GM19025 (cell line): Measurements from ENCODE around the gene DUSP9.
"Not testable (repeated sequence)": the region's sequence is repeated elsewhere in the genome, so short reads cannot be mapped to it uniquely, and the experiment has no call there.

Source experiments
- ATAC-seq: cut with Tn5 transposase; IDR thresholded peaks from one replicate; pipeline ENCODE4 v1.9.1; 2021; ENCODE audit warnings: mild to moderate bottlenecking, low read depth, moderate library complexity; ENCODE audit not compliant: unreplicated experiment

DUSP9 gene

DNA sequence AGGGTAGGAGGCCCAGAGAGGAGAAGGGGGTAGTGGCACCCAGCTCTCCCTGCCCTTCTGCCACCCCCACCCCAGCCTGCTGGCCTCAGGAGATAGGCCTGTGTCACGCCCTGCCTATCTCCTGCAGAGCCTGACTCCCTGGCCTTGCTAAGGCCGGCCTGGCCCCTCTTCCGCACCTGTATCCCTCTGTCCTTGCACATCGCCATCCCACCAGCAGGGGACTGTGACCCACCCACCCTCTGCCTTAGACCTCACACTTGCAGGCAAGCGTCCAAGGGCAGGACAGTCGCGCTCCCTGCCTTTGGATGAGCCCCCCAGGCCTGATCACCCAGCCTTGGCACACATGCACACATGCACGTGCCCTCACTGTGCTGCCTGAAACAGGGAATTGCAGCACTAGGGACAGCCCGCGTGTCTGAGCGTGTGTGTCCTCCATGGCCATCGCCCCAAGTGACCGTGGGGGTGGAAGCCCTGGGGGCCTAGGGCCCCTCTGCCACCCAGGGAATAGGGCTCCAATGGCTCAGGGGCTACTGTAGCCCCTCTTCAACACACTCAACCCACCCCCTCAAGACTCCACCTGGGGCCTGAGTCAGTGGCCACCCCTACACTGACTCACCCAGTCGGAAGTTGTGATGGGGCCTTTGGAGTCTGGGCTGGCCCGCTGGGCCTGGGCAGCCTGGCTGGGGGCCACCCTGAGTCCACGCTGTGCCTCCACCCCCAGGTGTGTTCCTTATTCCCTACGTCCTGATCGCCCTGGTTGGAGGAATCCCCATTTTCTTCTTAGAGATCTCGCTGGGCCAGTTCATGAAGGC, 42.9 kb downstream of the DUSP9 start:
- ATAC-seq, result no peak

DNA sequence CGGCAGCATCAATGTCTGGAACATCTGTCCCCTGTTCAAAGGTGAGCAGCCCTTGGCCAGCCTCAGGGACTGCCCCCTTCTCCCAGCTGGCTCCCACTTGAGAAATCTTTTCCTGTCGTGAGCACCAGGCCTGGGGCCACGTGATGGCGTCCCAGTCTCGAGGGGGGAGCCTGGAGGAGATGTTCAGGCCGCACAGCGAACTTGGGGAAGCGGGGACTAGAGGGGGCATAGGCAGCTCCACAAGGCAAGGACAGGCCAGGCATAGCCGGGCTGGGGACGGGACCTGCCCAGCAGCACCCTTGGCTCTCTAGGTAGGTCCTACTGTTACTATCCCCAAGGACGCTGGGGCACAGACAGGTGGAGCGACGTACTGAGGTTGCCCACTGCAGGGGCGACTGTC, 43.5 kb downstream of the DUSP9 start:
- no peak for ATAC-seq

DNA sequence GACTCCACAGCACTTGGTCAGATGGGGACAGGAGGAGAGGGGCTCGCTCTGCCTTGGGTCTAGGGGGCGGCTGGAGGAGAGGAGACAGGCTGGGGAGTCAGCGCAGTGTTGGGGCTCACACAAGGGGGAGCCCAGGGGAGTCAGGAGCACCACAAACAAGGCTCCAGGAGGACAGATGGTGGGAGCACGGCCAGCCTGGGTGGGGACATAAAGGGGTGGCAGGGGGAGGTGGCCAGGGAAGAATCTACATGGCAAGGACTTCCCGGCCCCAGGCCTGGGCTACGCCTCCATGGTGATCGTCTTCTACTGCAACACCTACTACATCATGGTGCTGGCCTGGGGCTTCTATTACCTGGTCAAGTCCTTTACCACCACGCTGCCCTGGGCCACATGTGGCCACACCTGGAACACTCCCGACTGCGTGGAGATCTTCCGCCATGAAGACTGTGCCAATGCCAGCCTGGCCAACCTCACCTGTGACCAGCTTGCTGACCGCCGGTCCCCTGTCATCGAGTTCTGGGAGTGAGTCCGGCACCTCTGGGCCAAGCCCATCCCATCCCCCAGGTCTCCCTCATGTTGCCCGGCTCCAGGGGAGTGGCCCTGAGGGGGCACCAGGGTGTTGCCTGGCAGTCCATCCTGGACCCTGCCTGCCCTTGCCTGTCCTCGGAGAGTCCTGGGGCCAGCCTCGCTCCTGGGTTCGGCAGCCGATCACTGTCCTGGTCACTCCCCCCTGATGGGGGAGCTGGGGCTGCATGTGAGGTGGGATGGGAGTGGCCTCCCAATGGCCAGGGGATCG, 44.2 kb downstream of the DUSP9 start:
- not testable (repeated sequence) for ATAC-seq

DNA sequence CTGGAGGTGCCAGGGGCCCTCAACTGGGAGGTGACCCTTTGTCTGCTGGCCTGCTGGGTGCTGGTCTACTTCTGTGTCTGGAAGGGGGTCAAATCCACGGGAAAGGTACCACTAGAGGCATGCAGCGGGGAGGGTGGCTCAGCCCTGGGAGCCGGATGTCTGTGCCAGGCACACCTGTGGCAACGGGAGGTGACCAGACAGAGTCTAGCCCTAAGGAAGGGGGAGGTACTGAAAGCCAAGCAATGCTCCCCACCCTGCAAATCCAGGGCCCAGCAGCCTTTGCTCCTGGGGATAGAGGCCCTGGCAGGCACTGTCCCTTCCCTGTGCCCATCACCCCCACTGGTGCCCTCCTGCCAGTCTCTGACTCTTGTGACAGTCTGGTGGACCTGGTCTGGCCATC, 45.0 kb downstream of the DUSP9 start:
- ATAC-seq, result no peak

DNA sequence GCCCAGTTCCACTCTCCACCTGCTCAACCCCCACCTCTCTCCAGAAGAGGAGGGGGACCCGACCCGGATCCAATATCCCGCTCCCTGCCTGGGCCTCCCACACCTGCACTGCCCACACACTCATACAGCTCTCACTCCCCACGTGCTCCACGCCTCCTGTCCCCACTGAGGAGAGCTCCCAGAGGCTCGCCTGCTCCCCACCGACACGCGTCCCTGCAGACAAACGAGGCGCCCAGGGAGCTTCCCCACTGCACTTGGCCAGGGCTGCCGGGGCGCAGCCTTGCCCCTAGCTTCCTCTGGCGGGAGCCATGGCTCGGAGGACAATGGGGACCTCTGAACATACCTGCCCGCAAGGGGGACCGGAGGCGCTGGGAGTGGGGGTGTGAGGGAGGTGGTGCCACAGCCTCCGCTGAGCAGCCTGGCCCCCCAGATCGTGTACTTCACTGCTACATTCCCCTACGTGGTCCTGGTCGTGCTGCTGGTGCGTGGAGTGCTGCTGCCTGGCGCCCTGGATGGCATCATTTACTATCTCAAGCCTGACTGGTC, 45.7 kb downstream of the DUSP9 start:
- ATAC-seq, result no peak

DNA sequence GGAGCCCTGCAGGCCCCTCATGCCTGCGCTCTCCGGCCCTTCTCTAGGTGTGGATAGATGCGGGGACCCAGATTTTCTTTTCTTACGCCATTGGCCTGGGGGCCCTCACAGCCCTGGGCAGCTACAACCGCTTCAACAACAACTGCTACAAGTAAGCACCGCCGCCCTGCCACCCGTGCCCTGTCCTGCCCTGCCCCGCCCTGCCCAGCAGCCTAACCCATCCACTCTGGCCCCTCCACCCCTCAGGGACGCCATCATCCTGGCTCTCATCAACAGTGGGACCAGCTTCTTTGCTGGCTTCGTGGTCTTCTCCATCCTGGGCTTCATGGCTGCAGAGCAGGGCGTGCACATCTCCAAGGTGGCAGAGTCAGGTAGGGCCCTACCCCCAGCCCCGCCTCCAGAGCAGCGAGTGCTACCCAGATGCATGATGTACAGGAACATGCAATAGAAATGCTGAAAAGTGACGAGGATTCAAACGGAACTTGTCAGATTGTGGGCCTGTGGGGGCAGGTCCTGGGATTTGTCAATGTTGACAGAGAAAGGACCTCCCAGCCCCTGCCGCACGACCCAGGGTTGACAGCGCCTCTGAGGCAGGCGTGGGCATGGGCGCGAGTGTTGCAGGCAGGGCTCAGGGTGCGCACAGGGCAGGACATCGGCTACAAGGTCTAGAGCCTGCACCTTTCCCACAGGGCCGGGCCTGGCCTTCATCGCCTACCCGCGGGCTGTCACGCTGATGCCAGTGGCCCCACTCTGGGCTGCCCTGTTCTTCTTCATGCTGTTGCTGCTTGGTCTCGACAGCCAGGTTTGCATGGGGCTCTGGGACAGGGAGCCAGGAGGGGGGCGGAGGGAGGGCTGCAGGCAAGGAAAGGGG, 46.4 kb downstream of the DUSP9 start:
- ATAC-seq, result no peak

DNA sequence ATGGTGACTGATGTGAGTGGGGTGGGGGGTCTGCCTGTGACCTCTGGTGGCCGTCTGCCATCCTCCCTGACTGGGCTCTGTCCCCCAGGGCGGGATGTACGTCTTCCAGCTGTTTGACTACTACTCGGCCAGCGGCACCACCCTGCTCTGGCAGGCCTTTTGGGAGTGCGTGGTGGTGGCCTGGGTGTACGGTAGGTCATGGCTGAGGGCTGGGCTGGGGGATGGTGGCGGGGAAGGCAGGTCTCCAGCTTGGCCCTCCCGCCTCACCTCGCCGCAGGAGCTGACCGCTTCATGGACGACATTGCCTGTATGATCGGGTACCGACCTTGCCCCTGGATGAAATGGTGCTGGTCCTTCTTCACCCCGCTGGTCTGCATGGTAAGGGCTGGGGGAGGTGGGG, 47.3 kb downstream of the DUSP9 start:
- ATAC-seq, result not testable (repeated sequence)

DNA sequence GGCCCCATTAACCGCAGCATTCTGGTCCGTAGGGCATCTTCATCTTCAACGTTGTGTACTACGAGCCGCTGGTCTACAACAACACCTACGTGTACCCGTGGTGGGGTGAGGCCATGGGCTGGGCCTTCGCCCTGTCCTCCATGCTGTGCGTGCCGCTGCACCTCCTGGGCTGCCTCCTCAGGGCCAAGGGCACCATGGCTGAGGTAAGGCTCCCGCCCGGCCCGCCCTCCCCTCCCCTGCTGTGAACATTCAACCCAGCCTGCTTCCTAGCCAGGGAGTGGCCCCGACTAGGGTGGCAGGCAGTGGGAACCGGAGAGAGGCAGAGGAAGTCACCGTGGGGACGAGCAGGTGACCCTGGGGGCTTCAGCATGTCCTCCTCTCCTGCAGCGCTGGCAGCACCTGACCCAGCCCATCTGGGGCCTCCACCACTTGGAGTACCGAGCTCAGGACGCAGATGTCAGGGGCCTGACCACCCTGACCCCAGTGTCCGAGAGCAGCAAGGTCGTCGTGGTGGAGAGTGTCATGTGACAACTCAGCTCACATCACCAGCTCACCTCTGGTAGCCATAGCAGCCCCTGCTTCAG, 47.8 kb downstream of the DUSP9 start:
- no peak for ATAC-seq

DNA sequence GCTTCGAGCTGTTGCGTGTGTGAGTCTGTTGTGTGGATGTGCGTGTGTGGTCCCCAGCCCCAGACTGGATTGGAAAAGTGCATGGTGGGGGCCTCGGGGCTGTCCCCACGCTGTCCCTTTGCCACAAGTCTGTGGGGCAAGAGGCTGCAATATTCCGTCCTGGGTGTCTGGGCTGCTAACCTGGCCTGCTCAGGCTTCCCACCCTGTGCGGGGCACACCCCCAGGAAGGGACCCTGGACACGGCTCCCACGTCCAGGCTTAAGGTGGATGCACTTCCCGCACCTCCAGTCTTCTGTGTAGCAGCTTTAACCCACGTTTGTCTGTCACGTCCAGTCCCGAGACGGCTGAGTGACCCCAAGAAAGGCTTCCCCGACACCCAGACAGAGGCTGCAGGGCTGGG, 49.1 kb downstream of the DUSP9 start:
- ATAC-seq, result no peak

DNA sequence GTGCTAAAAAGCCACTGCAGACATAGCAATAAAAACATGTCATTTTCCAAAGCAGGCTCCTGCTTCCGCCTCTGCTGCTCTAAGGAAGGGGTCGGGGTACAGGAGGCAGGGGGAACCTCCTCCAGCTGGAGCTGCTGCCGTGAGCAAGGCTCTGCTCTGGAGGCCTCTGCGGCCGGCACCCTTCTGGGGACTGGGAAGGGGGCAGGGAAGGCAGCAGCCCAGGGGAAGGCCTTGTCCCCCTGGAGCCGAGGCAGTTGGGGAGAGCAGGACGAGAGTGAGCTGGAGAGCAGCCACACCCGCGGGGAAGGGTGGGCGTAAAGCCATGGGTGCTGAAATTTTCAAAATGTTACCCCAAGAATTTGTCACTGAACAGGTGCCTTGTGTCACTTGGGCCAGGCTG, 49.5 kb downstream of the DUSP9 start:
- not testable (repeated sequence) for ATAC-seq

DNA sequence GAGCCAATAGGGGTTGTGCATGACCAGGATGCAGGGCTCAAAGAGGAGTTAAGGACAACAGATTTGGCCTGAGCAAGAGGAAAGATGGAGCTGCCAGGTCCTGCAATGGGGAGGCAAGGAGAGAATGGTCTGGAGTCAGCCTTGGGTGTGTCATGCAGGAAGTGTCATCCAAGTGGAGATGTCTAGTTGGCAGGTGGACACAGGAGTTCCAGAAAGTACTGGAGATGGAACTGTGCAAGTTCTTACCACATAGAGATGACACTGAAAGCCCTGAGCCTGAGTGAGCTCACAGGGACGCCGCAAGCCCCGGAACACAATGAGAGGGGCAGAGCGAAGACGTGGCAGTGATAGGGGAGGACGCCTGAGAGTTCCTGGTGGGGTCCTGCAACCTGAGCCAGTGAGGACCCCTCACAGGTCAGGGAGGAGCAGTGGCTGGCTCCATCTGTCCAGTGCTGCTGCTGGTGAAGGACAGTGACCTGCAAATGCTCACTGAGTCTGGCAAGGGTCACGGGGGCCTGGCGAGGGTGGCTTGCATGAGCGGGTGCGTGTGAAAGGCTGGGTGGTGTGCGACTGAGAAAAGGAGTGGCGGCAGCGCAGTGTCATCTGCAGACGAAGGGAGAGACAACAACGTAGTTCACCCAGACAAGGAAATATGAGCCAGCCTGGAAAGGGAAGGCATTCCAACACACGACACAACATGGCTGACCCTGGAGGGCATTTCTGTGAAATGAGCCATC, 50.2 kb downstream of the DUSP9 start:
- ATAC-seq, result not testable (repeated sequence)

DNA sequence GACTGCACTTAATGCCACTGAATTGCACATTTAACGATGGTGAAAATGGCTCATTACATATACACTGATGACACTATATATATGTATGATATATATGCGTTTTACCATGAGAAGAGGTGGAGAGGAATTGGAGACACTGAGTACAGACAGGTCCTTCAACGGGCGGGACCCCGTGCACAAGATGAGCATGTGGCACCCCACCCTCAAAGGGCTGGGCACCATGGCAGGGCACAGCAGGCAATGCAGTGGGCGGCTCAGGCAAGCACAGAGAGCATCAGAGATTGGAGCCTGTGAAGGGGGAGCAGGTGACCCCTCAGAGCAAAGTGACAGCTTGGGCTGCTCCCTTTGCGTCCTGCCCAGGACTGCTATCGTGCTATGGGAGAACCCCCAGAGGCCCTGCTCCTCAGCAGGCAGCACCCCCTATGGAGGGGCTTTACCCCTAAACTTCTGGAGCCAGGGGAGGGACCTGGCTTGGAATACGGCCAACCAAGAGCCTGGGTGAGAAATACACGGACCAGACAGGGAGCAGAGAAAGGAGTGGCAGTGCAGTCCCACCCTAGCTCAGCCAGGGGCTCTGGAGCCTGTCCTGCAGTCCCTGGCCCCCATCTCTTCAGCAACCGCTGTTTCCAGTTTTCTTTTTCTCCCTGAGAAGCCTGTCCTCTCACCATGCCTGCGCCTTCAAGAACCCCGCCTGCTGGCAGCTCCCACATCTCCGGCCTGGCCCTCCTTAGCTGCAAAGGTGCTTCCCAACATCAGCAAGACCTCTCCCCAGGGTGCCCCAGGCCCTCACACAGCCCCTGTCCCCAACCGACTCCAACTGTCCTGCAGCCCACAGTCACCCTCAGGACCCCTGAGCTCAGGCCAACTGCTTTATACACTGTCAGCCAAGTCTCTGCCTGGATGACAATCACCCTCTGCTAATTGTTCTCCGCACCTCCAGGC, 51.2 kb downstream of the DUSP9 start:
- no peak for ATAC-seq

DNA sequence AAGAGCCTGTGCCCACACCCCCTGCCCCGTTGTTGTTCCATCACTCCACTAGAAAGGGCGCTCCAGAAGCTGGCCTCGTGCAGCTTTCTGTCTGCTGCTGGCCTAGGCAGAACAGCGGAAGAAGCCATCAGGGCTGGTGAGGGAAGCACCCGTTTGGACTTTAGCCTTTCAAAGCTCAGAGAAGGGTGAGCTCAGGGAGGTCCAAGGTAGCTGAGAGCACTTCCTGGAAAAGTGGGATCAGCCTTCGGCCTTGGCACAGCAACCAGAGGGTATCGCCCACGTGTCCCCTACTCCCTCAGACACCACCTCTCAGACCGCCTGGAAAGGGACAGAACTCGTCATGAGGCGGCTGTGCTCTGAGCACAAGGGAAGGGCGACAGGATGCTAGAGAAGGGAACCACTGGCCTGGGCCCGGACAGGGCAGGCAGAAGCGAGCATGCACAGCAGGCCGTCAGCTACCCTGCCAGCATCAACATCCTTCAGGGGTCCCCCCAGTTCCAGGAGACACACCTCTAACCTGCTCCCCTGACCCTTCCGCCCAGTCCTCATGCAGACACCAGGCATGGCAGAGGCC, 52.3 kb downstream of the DUSP9 start:
- not testable (repeated sequence) for ATAC-seq

DNA sequence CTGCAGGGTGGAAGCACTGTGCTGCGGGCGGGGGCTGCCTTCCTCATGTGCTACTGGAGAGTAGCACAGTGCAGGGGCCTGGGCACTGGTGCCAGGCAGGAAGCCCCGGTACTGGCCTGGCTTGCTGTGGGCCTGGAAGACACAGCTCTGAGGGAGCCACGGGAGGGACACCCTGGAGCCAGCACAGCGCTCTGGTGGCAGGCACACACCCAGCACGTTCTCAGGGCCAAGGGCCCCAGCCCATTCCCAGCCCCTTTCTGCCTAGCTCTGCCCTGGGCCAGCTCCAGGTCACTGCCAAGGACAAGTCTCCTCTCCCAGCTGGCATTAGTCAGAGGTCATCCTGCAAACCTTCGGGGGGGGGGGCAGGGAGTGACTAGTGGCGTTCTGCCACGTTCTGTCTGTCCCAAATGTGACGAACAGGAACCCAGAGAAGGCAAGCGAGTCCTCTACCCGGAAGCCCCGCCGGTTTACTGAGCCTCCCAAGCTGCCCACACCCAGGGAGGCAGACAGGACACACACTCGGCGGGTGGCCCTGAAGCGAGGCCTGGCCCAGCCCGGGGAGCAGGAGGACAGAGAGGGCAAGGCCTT, 52.9 kb downstream of the DUSP9 start:
- not testable (repeated sequence) for ATAC-seq

DNA sequence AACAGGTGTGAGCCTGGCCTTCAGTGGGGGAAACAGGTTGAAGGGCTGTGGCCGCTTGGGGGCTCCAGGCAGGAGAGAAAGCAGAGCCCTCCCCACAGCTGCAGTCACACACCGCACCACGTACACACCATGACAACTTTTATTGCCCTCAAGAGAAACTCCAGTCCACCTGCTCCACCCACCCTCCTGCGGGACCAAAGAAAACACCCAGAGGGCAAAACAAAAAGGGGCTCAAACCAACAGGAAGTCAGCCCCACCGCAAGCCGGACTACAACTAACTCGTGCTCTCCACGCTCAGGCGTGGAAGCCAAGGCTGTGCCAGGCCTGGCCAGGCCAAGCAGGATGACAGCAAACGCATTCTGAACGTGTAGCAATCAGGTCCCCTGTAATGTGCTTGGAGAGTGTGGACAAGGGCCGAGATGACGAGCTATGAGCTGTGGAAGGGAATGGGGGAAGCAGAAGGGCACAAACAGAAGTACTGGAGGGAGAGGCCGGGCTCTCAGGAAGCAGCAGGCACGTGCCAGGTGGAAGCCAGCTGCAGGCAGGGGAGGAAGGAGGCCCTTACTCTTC, 53.5 kb downstream of the DUSP9 start:
- no peak for ATAC-seq
